Measurements from ENCODE around the gene PPP2R2C.

DNA sequence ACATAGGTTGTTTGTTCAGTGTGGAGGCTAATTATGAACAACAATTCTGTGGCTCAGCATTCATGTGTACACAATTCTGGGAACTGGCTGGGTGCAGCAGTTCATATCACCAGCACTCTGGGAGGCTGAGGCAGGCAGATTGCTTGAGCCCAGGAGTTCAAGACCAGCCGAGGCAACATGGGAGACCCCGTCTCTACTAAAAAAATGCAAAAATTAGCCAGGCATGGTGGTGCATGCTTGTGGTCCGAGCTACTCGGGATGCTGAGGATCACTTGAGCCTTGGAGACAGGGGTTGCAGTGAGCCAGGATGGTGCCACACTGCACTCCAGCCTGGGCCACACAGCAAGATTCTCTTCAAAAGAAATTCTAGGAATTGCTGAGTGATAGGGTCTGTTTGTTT lies 4.5 kb upstream of the PPP2R2C start:
- TF ChIP-seq BHLHE40 (IDR thresholded peaks at IDR 0.05; ENCODE audit: borderline replicate concordance) (no peak), SUZ12 (IDR thresholded peaks at IDR 0.05) (no peak), HDGF (IDR thresholded peaks at IDR 0.05; ENCODE audit: borderline replicate concordance) (no peak), NFRKB (IDR thresholded peaks at IDR 0.05) (no peak), TARDBP (IDR thresholded peaks at IDR 0.05) (no peak)

Measured in HEK293T (cell line).